H1 (cell line): Measurements from ENCODE around the gene CREB3L1. TPM values are rescaled to one million over a fixed set of nuclear protein-coding genes. Genes with fewer than 3 reads are reported as not detected.

Experiments
- CREB1 ChIP-seq: IDR thresholded peaks from 2 replicates; pipeline ENCODE4 v1.6.1; 2012; ENCODE audit warnings: inconsistent platforms
- EGR1 ChIP-seq: IDR thresholded peaks from 2 replicates; pipeline ENCODE4 v1.6.1; 2011; ENCODE audit warnings: low read depth, low read length, borderline replicate concordance
- HDAC2 ChIP-seq, 2 experiments: fragments of 300-600 bp in 1 of 2; sonication (generic) in 1 of 2; IDR thresholded peaks; 2 replicates each; pipeline ENCODE4 v1.6.1; 2011 to 2012; ENCODE audit warnings: low read depth in 2 of 2, low read length in 2 of 2, mild to moderate bottlenecking in 2 of 2, moderate library complexity in 2 of 2, borderline replicate concordance in 1 of 2, inconsistent platforms in 1 of 2
- PHF8 ChIP-seq: fragments of 200-600 bp; sonication (generic); conservative IDR thresholded peaks from 2 replicates; pipeline ENCODE4 v1.7.1; 2012; ENCODE audit warnings: low read depth, mild to moderate bottlenecking, inconsistent platforms, low read length, moderate library complexity
- RXRA ChIP-seq: IDR thresholded peaks from 2 replicates; pipeline ENCODE4 v1.6.1; 2011; ENCODE audit warnings: low read depth, mild to moderate bottlenecking, low read length, moderate library complexity; ENCODE audit not compliant: insufficient read depth
- TEAD4 ChIP-seq: IDR thresholded peaks from 2 replicates; pipeline ENCODE4 v1.6.1; 2012; ENCODE audit warnings: low read depth, low read length, inconsistent platforms, mixed read lengths
- ZNF274 ChIP-seq: IDR thresholded peaks from 2 replicates; pipeline ENCODE4 v1.7.0; 2012; ENCODE audit warnings: low read length, borderline replicate concordance; ENCODE audit errors: extremely low read depth
- polyA plus RNA-seq, 7 experiments: library from polyadenylated mRNA; depleted of rRNA in 3 of 7; stranded (reverse) in 5 of 7; unstranded in 2 of 7; fragments of >200 nt in 5 of 7; fragments of 200-250 nt in 2 of 7; gene quantifications; 1 replicate in 5 of 7; 2 replicates in 1 of 7; 4 replicates in 1 of 7; pipeline versions ENCODE4 v1.2.1 to v1.2.3, GENCODE V29; 2011 to 2013; ENCODE audit warnings: missing spikeins in 2 of 7, mixed read lengths in 2 of 7
- total RNA-seq: library from RNA; stranded (reverse); fragmentation: NEBNext Ultra II Directional; extraction: Animal tissue kit (Norgen Biotek cat#: 25700); gene quantifications from 2 replicates; pipeline ENCODE4 v1.2.1, GENCODE V29; 2021
- TF ChIP-seq, protein P1 (sequence below): fragments of 300-600 bp; sonication (generic); IDR thresholded peaks from 2 replicates; pipeline ENCODE4 v1.7.1; 2012; ENCODE audit warnings: low read length, moderate library complexity, mild to moderate bottlenecking, inconsistent platforms; ENCODE audit not compliant: insufficient replicate concordance
- TF ChIP-seq, protein P2 (sequence below), 3 experiments: IDR thresholded peaks; 1 replicate in 2 of 3; 2 replicates in 1 of 3; pipeline versions ENCODE4 v1.5.1 to v1.6.1; 2011; ENCODE audit warnings: low read length in 3 of 3, mild to moderate bottlenecking in 3 of 3, inconsistent platforms in 2 of 3, low read depth in 1 of 3, moderate library complexity in 1 of 3; ENCODE audit not compliant: insufficient read depth in 1 of 3; ENCODE audit errors: control extremely low read depth in 1 of 3

CREB3L1 gene
- total and polyA plus RNA-seq, 2 of the 8 experiments (the other 6 are each of a cell fraction or from before 2014, with no cell fraction given), result 4.1 to 12.7 TPM

DNA sequence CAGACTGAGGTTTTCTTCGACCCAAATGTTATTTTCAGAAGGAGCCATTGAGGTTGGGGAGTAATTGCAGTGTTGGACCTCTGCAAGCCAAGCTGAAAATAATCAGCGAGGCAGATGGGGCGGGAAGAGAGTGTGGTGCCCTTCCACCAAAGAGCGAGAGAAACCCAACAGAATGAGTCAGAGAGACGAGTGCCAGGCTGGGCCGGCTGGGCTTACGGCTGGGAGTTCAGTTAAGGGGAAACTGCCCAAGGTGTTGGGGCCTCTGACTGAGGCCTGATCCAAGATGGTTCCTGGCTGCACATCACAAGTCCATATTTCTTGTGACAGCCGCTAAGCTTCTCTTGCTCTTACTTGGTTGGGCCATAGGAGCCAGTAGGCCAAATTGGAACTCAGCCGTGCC, 30.4 kb upstream of the CREB3L1 start (continued):
- TF ChIP-seq, protein P1, sequence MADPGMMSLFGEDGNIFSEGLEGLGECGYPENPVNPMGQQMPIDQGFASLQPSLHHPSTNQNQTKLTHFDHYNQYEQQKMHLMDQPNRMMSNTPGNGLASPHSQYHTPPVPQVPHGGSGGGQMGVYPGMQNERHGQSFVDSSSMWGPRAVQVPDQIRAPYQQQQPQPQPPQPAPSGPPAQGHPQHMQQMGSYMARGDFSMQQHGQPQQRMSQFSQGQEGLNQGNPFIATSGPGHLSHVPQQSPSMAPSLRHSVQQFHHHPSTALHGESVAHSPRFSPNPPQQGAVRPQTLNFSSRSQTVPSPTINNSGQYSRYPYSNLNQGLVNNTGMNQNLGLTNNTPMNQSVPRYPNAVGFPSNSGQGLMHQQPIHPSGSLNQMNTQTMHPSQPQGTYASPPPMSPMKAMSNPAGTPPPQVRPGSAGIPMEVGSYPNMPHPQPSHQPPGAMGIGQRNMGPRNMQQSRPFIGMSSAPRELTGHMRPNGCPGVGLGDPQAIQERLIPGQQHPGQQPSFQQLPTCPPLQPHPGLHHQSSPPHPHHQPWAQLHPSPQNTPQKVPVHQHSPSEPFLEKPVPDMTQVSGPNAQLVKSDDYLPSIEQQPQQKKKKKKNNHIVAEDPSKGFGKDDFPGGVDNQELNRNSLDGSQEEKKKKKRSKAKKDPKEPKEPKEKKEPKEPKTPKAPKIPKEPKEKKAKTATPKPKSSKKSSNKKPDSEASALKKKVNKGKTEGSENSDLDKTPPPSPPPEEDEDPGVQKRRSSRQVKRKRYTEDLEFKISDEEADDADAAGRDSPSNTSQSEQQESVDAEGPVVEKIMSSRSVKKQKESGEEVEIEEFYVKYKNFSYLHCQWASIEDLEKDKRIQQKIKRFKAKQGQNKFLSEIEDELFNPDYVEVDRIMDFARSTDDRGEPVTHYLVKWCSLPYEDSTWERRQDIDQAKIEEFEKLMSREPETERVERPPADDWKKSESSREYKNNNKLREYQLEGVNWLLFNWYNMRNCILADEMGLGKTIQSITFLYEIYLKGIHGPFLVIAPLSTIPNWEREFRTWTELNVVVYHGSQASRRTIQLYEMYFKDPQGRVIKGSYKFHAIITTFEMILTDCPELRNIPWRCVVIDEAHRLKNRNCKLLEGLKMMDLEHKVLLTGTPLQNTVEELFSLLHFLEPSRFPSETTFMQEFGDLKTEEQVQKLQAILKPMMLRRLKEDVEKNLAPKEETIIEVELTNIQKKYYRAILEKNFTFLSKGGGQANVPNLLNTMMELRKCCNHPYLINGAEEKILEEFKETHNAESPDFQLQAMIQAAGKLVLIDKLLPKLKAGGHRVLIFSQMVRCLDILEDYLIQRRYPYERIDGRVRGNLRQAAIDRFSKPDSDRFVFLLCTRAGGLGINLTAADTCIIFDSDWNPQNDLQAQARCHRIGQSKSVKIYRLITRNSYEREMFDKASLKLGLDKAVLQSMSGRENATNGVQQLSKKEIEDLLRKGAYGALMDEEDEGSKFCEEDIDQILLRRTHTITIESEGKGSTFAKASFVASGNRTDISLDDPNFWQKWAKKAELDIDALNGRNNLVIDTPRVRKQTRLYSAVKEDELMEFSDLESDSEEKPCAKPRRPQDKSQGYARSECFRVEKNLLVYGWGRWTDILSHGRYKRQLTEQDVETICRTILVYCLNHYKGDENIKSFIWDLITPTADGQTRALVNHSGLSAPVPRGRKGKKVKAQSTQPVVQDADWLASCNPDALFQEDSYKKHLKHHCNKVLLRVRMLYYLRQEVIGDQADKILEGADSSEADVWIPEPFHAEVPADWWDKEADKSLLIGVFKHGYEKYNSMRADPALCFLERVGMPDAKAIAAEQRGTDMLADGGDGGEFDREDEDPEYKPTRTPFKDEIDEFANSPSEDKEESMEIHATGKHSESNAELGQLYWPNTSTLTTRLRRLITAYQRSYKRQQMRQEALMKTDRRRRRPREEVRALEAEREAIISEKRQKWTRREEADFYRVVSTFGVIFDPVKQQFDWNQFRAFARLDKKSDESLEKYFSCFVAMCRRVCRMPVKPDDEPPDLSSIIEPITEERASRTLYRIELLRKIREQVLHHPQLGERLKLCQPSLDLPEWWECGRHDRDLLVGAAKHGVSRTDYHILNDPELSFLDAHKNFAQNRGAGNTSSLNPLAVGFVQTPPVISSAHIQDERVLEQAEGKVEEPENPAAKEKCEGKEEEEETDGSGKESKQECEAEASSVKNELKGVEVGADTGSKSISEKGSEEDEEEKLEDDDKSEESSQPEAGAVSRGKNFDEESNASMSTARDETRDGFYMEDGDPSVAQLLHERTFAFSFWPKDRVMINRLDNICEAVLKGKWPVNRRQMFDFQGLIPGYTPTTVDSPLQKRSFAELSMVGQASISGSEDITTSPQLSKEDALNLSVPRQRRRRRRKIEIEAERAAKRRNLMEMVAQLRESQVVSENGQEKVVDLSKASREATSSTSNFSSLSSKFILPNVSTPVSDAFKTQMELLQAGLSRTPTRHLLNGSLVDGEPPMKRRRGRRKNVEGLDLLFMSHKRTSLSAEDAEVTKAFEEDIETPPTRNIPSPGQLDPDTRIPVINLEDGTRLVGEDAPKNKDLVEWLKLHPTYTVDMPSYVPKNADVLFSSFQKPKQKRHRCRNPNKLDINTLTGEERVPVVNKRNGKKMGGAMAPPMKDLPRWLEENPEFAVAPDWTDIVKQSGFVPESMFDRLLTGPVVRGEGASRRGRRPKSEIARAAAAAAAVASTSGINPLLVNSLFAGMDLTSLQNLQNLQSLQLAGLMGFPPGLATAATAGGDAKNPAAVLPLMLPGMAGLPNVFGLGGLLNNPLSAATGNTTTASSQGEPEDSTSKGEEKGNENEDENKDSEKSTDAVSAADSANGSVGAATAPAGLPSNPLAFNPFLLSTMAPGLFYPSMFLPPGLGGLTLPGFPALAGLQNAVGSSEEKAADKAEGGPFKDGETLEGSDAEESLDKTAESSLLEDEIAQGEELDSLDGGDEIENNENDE, result no peak
- TF ChIP-seq RXRA, result no peak
- no peak for TF ChIP-seq CREB1
- TF ChIP-seq PHF8, result no peak
- no peak for TF ChIP-seq TEAD4
- no peak for TF ChIP-seq EGR1
- TF ChIP-seq, protein P2, sequence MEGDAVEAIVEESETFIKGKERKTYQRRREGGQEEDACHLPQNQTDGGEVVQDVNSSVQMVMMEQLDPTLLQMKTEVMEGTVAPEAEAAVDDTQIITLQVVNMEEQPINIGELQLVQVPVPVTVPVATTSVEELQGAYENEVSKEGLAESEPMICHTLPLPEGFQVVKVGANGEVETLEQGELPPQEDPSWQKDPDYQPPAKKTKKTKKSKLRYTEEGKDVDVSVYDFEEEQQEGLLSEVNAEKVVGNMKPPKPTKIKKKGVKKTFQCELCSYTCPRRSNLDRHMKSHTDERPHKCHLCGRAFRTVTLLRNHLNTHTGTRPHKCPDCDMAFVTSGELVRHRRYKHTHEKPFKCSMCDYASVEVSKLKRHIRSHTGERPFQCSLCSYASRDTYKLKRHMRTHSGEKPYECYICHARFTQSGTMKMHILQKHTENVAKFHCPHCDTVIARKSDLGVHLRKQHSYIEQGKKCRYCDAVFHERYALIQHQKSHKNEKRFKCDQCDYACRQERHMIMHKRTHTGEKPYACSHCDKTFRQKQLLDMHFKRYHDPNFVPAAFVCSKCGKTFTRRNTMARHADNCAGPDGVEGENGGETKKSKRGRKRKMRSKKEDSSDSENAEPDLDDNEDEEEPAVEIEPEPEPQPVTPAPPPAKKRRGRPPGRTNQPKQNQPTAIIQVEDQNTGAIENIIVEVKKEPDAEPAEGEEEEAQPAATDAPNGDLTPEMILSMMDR (IDR thresholded peaks at IDR 0.05; ENCODE audit: control extremely low read depth in 1 of 3, insufficient read depth in 1 of 3, low read depth in 1 of 3, low read length in 3 of 3), result no peak
- TF ChIP-seq HDAC2 (IDR thresholded peaks at IDR 0.05; ENCODE audit: borderline replicate concordance in 1 of 2, low read depth in 2 of 2, low read length in 2 of 2), result no peak
- TF ChIP-seq ZNF274, result no peak
